KMS-11 (cell line): Measurements from ENCODE around the gene BHLHA15.
A peak's percentile ranks its signal among the peaks of the same experiment; 100 is the strongest.

Experiments used
- H2AFZ ChIP-seq: fragments of 200-600 bp; sonication (generic); 2 replicates; pipeline ENCODE4 v1.6.1; 2016; ENCODE audit warnings: antibody characterized with exemption, mixed run types, low read depth
- H3K27ac ChIP-seq: fragments of 200-600 bp; sonication (generic); 2 replicates; pipeline ENCODE4 v1.6.1; 2016; ENCODE audit warnings: mild to moderate bottlenecking, mixed run types
- H3K27me3 ChIP-seq: fragments of 200-600 bp; sonication (generic); 2 replicates; pipeline ENCODE4 v1.6.1; 2017; ENCODE audit warnings: mild to moderate bottlenecking, low read depth, mixed run types, moderate library complexity; ENCODE audit not compliant: insufficient read depth
- H3K36me3 ChIP-seq: fragments of 200-600 bp; sonication (generic); 2 replicates; pipeline ENCODE4 v1.6.1; 2017; ENCODE audit warnings: mild to moderate bottlenecking, mixed run types; ENCODE audit not compliant: insufficient read depth
- H3K4me1 ChIP-seq: fragments of 200-600 bp; sonication (generic); 2 replicates; pipeline ENCODE4 v1.6.1; 2016; ENCODE audit warnings: mild to moderate bottlenecking, low read depth, mixed run types; ENCODE audit not compliant: poor library complexity, severe bottlenecking
- H3K4me2 ChIP-seq: fragments of 200-600 bp; sonication (generic); 2 replicates; pipeline ENCODE4 v1.7.0; 2016; ENCODE audit warnings: mild to moderate bottlenecking, mixed run types
- H3K4me3 ChIP-seq: fragments of 200-600 bp; sonication (generic); IDR thresholded peaks from 2 replicates; pipeline ENCODE4 v1.6.1; 2017; ENCODE audit warnings: low read depth, low read length, mixed read lengths; ENCODE audit not compliant: insufficient read depth
- H3K79me2 ChIP-seq: fragments of 200-600 bp; sonication (generic); 2 replicates; pipeline ENCODE4 v1.6.1; 2016; ENCODE audit warnings: low read depth, mixed run types; ENCODE audit not compliant: insufficient read depth
- H3K9ac ChIP-seq: fragments of 200-600 bp; sonication (generic); 2 replicates; pipeline ENCODE4 v1.6.1; 2016; ENCODE audit warnings: mild to moderate bottlenecking, mixed run types
- H4K20me1 ChIP-seq: fragments of 200-600 bp; sonication (generic); 2 replicates; pipeline ENCODE4 v1.6.1; 2016; ENCODE audit warnings: mild to moderate bottlenecking, mixed run types; ENCODE audit not compliant: insufficient read depth
- CTCF ChIP-seq: fragments of 200-600 bp; sonication (generic); conservative IDR thresholded peaks from 2 replicates; pipeline ENCODE4 v1.6.1; 2017; ENCODE audit warnings: low read depth, mild to moderate bottlenecking, antibody characterized with exemption, low read length, moderate library complexity, mixed read lengths

Gene BHLHA15

GRCh38 chr7:98236355-98237185 lies 25.3 kb downstream of the BHLHA15 start:
- Histone ChIP-seq H3K4me2 (no peak overlapping the region), H3K27me3 (no peaks in the 10 kb centered on the region), H3K4me3 (no peak overlapping the region), H2AFZ (no peak overlapping the region), H3K9ac (no peak overlapping the region), H3K36me3 (no peaks in the 10 kb centered on the region), H3K4me1 (no peaks in the 10 kb centered on the region), H3K27ac (no peak overlapping the region), H3K79me2 (no peaks in the 10 kb centered on the region), H4K20me1 (no peaks in the 10 kb centered on the region)
- TF ChIP-seq CTCF = no peak

- TF ChIP-seq CTCF = no peak
- Histone ChIP-seq H3K27me3 (no peaks in the 10 kb centered on the region), H4K20me1 (no peaks in the 10 kb centered on the region), H3K79me2 (no peaks in the 10 kb centered on the region), H3K9ac (no peak overlapping the region), H3K36me3 (no peaks in the 10 kb centered on the region), H3K4me2 (no peak overlapping the region), H2AFZ (no peak overlapping the region), H3K4me1 (no peaks in the 10 kb centered on the region), H3K27ac (no peak overlapping the region), H3K4me3 (no peak overlapping the region)
These were observed 26.8 kb downstream of the BHLHA15 start for GRCh38 chr7:98238076-98238475.

GRCh38 chr7:98238976-98239375 lies 27.7 kb downstream of the BHLHA15 start:
- no peak overlapping the region for H3K4me2 ChIP-seq
- no peaks in the 10 kb centered on the region for H3K79me2 ChIP-seq
- H3K4me1 ChIP-seq = no peaks in the 10 kb centered on the region
- no peak overlapping the region for H2AFZ ChIP-seq
- no peak overlapping the region for H3K4me3 ChIP-seq
- H3K36me3 ChIP-seq = no peaks in the 10 kb centered on the region
- no peaks in the 10 kb centered on the region for H4K20me1 ChIP-seq
- H3K9ac ChIP-seq = no peak overlapping the region
- H3K27me3 ChIP-seq = no peaks in the 10 kb centered on the region
- no peak for TF ChIP-seq CTCF
- H3K27ac ChIP-seq = no peak overlapping the region

- Histone ChIP-seq H3K27me3 (no peaks in the 10 kb centered on the region), H3K79me2 (no peaks in the 10 kb centered on the region), H3K4me2 (no peak overlapping the region), H3K9ac (no peak overlapping the region), H3K27ac (no peak overlapping the region), H4K20me1 (no peaks in the 10 kb centered on the region), H3K4me1 (no peaks in the 10 kb centered on the region), H2AFZ (no peak overlapping the region), H3K36me3 (no peaks in the 10 kb centered on the region), H3K4me3 (no peak overlapping the region)
- peak; percentile 78 for TF ChIP-seq CTCF
These were observed 29.9 kb downstream of the BHLHA15 start for GRCh38 chr7:98240961-98241673.
